ENCODE data around the gene MRPL58. TPM values are rescaled to one million over a fixed set of nuclear protein-coding genes. Genes with fewer than 3 reads are reported as not detected.

Gene MRPL58
- total RNA-seq, 2 experiments from 2014 or later: 75.3 to 84.2 TPM

DNA sequence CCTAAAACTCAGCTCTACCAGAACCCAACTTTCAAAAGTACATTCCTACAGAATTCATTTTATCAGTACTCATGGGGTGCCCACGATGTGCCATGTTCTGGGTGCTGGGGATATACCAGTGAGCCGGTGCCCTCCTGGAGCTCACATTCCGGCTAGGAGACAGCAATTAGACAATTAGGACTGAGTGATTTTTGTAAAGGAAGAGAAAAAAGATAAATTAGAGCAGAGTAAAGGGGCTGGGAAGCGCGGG, 449 bp upstream of the MRPL58 start:
- BruUV-seq (replicated peaks): TSS peak; percentile 90

DNA sequence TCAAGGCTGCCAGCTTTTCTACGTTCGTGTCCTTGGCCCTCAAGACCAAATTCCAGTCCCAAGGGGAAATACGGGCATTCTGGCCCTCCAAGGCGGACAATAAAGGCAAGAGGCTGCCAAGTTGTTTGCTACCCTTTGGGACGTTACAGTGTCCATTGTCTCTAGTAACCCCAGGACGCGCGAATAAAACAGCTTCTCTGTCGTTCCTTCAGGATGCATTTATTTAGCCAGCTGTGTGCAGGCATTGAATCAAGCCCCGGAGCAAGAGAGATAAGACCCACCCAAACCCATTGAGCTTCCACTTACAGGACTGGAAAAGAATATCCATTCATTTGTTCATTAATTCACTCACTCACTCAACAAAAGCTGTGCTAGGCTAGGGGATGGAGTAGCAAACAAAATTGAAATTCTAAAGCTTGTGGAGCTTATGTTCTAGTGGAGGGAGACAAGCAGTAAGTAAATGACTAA, 656 bp downstream of the MRPL58 start:
- Histone ChIP-seq H3K4me2 (ENCODE audit: low read length) (peak overlapping the region; percentile 86), H3K4me3 (ENCODE audit: low read depth, low read length, poor library complexity, severe bottlenecking) (peak overlapping the region; percentile 73), H3K9me2 (ENCODE audit: insufficient read depth, low read length) (no peaks in the 10 kb centered on the region), H4K20me1 (ENCODE audit: insufficient read depth, low read length) (no peaks in the 10 kb centered on the region), H3K36me3 (ENCODE audit: insufficient read depth, low read length) (peaks cover 20% of the 10 kb centered on the region), H3K79me2 (ENCODE audit: insufficient read depth, low read depth, low read length) (peaks cover 21% of the 10 kb centered on the region), H3K4me1 (ENCODE audit: insufficient read depth, low read length, poor library complexity, severe bottlenecking) (peaks cover 16% of the 10 kb centered on the region), H3K9me3 (ENCODE audit: low read length) (no peaks in the 10 kb centered on the region), H2AFZ (ENCODE audit: low read length) (peak overlapping the region; percentile 90; the same call in 1 of the 2 replicates), H3K27ac (ENCODE audit: low read depth, low read length, poor library complexity, severe bottlenecking) (peak overlapping the region; percentile 54)
- DNase-seq (ENCODE audit: low spot score): no peak
- intact Hi-C loops (cut with micrococcal nuclease; ENCODE audit: unreplicated experiment): loop anchor here (1.0 to 5.0 kb wide), 2 partner anchors 34 to 94 kb away; partner anchors contain the start of genes ARMC7 and KCTD2
- BruUV-seq (replicated peaks): no TSS peak
- ChIA-PET POLR2A (interaction anchor here (0.6 to 3.4 kb wide), 24 partner anchors 9 to 529 kb away, joined by 3 to 27 read pairs (median 5); partner anchors contain the start of genes ATP5PD, FDXR, HID1 and KCTD2), CTCF (ENCODE audit: unreplicated experiment) (interaction anchor here (0.7 to 3.2 kb wide), 9 partner anchors 11 to 192 kb away, joined by 3 to 26 read pairs (median 3); partner anchors contain the start of genes ATP5PD and KCTD2)
- TF ChIP-seq EZH2phosphoT487 (IDR thresholded peaks at IDR 0.05; ENCODE audit: borderline replicate concordance, low read depth, low read length): no peak
- TF ChIP-seq, protein P1, sequence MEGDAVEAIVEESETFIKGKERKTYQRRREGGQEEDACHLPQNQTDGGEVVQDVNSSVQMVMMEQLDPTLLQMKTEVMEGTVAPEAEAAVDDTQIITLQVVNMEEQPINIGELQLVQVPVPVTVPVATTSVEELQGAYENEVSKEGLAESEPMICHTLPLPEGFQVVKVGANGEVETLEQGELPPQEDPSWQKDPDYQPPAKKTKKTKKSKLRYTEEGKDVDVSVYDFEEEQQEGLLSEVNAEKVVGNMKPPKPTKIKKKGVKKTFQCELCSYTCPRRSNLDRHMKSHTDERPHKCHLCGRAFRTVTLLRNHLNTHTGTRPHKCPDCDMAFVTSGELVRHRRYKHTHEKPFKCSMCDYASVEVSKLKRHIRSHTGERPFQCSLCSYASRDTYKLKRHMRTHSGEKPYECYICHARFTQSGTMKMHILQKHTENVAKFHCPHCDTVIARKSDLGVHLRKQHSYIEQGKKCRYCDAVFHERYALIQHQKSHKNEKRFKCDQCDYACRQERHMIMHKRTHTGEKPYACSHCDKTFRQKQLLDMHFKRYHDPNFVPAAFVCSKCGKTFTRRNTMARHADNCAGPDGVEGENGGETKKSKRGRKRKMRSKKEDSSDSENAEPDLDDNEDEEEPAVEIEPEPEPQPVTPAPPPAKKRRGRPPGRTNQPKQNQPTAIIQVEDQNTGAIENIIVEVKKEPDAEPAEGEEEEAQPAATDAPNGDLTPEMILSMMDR (conservative IDR thresholded peaks at IDR 0.05; ENCODE audit: low read length): no peak

More for the DNA sequence above, 449 bp upstream of the MRPL58 start:
- CTCF ChIA-PET (ENCODE audit: unreplicated experiment): interaction anchor here (0.6 to 3.2 kb wide), 5 partner anchors 12 to 160 kb away, joined by 3 to 26 read pairs (median 3); no protein-coding TSS in a partner anchor
- no peaks in the 10 kb centered on the region for H3K9me2 ChIP-seq (ENCODE audit: insufficient read depth, low read length)
- peaks cover 16% of the 10 kb centered on the region for H3K4me1 ChIP-seq (ENCODE audit: insufficient read depth, low read length, poor library complexity, severe bottlenecking)
- DNase-seq (ENCODE audit: low spot score): no peak
- POLR2A ChIA-PET: interaction anchor here (0.6 to 3.4 kb wide), 13 partner anchors 16 to 139 kb away, joined by 3 to 27 read pairs (median 9); partner anchors contain the start of genes ATP5PD, CDR2L, FDXR and HID1
- H3K36me3 ChIP-seq (ENCODE audit: insufficient read depth, low read length): peaks cover 13% of the 10 kb centered on the region
- H3K4me2 ChIP-seq (ENCODE audit: low read length): peak overlapping the region; percentile 50
- H3K27ac ChIP-seq (ENCODE audit: low read depth, low read length, poor library complexity, severe bottlenecking): no peak overlapping the region
- peak overlapping the region; percentile 90 for H2AFZ ChIP-seq (ENCODE audit: low read length)
- TF ChIP-seq, protein P1 (conservative IDR thresholded peaks at IDR 0.05; ENCODE audit: low read length): no peak
- no peak for TF ChIP-seq EZH2phosphoT487 (IDR thresholded peaks at IDR 0.05; ENCODE audit: borderline replicate concordance, low read depth, low read length)
- intact Hi-C loops (cut with micrococcal nuclease; ENCODE audit: unreplicated experiment): loop anchor here (1.0 to 5.0 kb wide), 2 partner anchors 52 to 95 kb away; partner anchors contain the start of gene ARMC7
- H3K79me2 ChIP-seq (ENCODE audit: insufficient read depth, low read depth, low read length): peaks cover 21% of the 10 kb centered on the region
- H3K4me3 ChIP-seq (ENCODE audit: low read depth, low read length, poor library complexity, severe bottlenecking): peak overlapping the region; percentile 73
- H3K9me3 ChIP-seq (ENCODE audit: low read length): no peaks in the 10 kb centered on the region
- H4K20me1 ChIP-seq (ENCODE audit: insufficient read depth, low read length): no peaks in the 10 kb centered on the region

DNA sequence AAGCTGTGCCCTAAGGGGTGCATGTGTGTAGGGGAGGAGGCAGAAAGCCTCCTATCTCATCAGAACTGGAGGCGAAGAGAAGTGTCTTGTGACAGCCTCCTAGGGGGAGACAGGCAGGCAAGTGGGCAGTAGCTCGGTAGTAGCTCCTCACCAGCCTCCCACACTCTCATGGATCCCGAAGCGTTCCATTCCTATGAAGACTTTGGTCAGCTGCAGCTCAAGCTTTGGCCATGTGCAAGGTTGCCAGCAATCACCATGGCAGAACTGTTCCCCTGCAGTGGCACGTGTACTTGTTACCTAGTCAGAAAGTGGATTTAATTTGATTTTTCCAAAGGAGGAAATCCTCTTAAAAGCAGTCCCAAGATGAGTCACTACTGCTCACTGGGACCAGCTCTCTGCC, 6.7 kb downstream of the MRPL58 start:
- Histone ChIP-seq H3K4me3 (ENCODE audit: low read depth, low read length, poor library complexity, severe bottlenecking) (no peak overlapping the region), H3K27ac (ENCODE audit: low read depth, low read length, poor library complexity, severe bottlenecking) (no peak overlapping the region), H4K20me1 (ENCODE audit: insufficient read depth, low read length) (no peaks in the 10 kb centered on the region), H3K4me2 (ENCODE audit: low read length) (no peak overlapping the region), H3K9me3 (ENCODE audit: low read length) (no peaks in the 10 kb centered on the region), H3K9me2 (ENCODE audit: insufficient read depth, low read length) (no peaks in the 10 kb centered on the region), H3K79me2 (ENCODE audit: insufficient read depth, low read depth, low read length) (peaks cover 8% of the 10 kb centered on the region), H3K4me1 (ENCODE audit: insufficient read depth, low read length, poor library complexity, severe bottlenecking) (no peaks in the 10 kb centered on the region), H2AFZ (ENCODE audit: low read length) (no peak overlapping the region), H3K36me3 (ENCODE audit: insufficient read depth, low read length) (peaks cover 75% of the 10 kb centered on the region)
- BruUV-seq (replicated peaks): no TSS peak
- intact Hi-C loops (cut with micrococcal nuclease; ENCODE audit: unreplicated experiment): no loop called here
- ChIA-PET CTCF (ENCODE audit: unreplicated experiment) (no interaction called here), POLR2A (interaction anchor here (1.2 kb wide), 1 partner anchor 32 kb away, joined by 3 read pairs; the partner anchor contains the start of gene CDR2L)
- TF ChIP-seq, protein P1 (conservative IDR thresholded peaks at IDR 0.05; ENCODE audit: low read length): no peak
- no peak for TF ChIP-seq EZH2phosphoT487 (IDR thresholded peaks at IDR 0.05; ENCODE audit: borderline replicate concordance, low read depth, low read length)
- DNase-seq (ENCODE audit: low spot score): no peak

Data from OCI-LY7 (cell line).